Tibial nerve (tissue), 4 donors: ENCODE data around the gene ORMDL3. TPM values are rescaled to one million over a fixed set of nuclear protein-coding genes. Genes with fewer than 3 reads are reported as not detected.

Source experiments
- DNase-seq, 2 donors: peaks; one replicate each; pipeline ENCODE4 v3.0.0-alpha.2; 2019; ENCODE audit warnings: low spot score in 2 of 2
- H3K27ac ChIP-seq, 4 donors: fragments of 200-600 bp; sonication (generic) in 3 of 4; one replicate each; pipeline ENCODE4 v1.5.1; 2017 to 2019; ENCODE audit warnings: mild to moderate bottlenecking in 1 of 4
- H3K27me3 ChIP-seq, 2 donors: fragments of 200-600 bp; sonication (generic) in 1 of 2; one replicate each; pipeline versions ENCODE4 v1.5.1 to v1.6.0; 2017 to 2019
- H3K36me3 ChIP-seq, 3 donors: fragments of 200-600 bp; sonication (generic); one replicate each; pipeline ENCODE4 v1.5.1; 2018 to 2019
- H3K4me1 ChIP-seq, 4 donors: fragments of 200-600 bp; sonication (generic) in 3 of 4; one replicate each; pipeline ENCODE4 v1.5.1; 2017 to 2019
- H3K4me3 ChIP-seq, 4 donors: fragments of 200-600 bp; sonication (generic) in 3 of 4; one replicate each; pipeline ENCODE4 v1.5.1; 2017 to 2019; ENCODE audit warnings: mild to moderate bottlenecking in 1 of 4, moderate library complexity in 1 of 4
- H3K9me3 ChIP-seq, 4 donors: fragments of 200-600 bp; sonication (generic) in 3 of 4; one replicate each; pipeline ENCODE4 v1.5.1; 2017 to 2019
- EP300 ChIP-seq, 2 donors: sonication (generic); formaldehyde crosslinking; IDR thresholded peaks; one replicate each; pipeline ENCODE4 v1.6.1; 2017; ENCODE audit warnings: antibody characterized with exemption in 2 of 2, mild to moderate bottlenecking in 1 of 2
- POLR2A ChIP-seq, 2 donors: fragments of 450-650 bp; IDR thresholded peaks; one replicate each; pipeline ENCODE4 v1.6.1; 2017; ENCODE audit warnings: antibody characterized with exemption in 2 of 2, mild to moderate bottlenecking in 2 of 2, moderate library complexity in 2 of 2
- WGBS, 2 donors: methylation state at CpG; one replicate each; pipeline ENCODE4 v1.1.5; 2018; 5-methylcytosine and 5-hydroxymethylcytosine counted together
- total RNA-seq, 4 donors: library from RNA; depleted of rRNA; stranded (reverse); fragments of >200 nt; gene quantifications; one replicate each; pipeline ENCODE4 v1.1.0, GENCODE V29; 2016
- TF ChIP-seq, protein P1 (sequence below), 5 experiments: fragments of 200-600 bp in 3 of 5; fragments of 450-650 bp in 2 of 5; sonication (generic) in 3 of 5; IDR thresholded peaks; one replicate each; pipeline ENCODE4 v1.5.1; 2016 to 2019; ENCODE audit warnings: antibody characterized with exemption in 5 of 5, mild to moderate bottlenecking in 3 of 5, moderate library complexity in 2 of 5

The ORMDL3 gene
- total RNA-seq, 4 donors from 2014 or later, result 45.7 to 88.2 (median 72.3) TPM

DNA sequence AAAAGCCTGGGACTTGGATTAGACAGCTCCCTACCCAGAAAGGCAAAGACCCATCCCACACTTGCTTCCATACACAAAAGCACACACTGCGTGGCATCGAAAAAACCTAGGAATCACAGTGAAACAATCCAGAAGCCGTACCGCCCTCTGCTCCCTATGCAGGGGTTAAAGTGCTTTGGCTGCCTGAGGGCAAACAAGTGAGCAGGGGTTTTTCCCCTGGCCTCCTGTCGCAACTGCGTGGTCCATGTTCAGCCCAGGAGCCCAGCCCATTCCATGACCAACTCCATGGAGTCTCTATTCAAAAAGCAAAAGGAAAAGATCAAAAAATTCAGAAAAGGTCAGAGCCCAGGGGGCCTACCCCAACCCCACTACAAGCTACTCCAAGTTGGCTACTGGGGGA is 5.4 kb downstream of the ORMDL3 start:
- no peaks in the 10 kb centered on the region for H3K9me3 ChIP-seq
- TF ChIP-seq, protein P1, sequence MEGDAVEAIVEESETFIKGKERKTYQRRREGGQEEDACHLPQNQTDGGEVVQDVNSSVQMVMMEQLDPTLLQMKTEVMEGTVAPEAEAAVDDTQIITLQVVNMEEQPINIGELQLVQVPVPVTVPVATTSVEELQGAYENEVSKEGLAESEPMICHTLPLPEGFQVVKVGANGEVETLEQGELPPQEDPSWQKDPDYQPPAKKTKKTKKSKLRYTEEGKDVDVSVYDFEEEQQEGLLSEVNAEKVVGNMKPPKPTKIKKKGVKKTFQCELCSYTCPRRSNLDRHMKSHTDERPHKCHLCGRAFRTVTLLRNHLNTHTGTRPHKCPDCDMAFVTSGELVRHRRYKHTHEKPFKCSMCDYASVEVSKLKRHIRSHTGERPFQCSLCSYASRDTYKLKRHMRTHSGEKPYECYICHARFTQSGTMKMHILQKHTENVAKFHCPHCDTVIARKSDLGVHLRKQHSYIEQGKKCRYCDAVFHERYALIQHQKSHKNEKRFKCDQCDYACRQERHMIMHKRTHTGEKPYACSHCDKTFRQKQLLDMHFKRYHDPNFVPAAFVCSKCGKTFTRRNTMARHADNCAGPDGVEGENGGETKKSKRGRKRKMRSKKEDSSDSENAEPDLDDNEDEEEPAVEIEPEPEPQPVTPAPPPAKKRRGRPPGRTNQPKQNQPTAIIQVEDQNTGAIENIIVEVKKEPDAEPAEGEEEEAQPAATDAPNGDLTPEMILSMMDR (IDR thresholded peaks at IDR 0.05), result no peak
- TF ChIP-seq EP300 (IDR thresholded peaks at IDR 0.05) (no peak), POLR2A (IDR thresholded peaks at IDR 0.05) (no peak)
- no peak overlapping the region for H3K4me3 ChIP-seq
- H3K27ac ChIP-seq, result no peak overlapping the region
- peaks cover 0 to 31% (median 19%) of the 10 kb centered on the region in 4 donors for H3K4me1 ChIP-seq
- peaks cover 3 to 57% (median 22%) of the 10 kb centered on the region in 3 donors for H3K36me3 ChIP-seq
- no peak for DNase-seq
- WGBS, 2 donors, result 85 to 87% methylated on average over 6 of the region's 6 CpGs
- H3K27me3 ChIP-seq, result no peaks in the 10 kb centered on the region

DNA sequence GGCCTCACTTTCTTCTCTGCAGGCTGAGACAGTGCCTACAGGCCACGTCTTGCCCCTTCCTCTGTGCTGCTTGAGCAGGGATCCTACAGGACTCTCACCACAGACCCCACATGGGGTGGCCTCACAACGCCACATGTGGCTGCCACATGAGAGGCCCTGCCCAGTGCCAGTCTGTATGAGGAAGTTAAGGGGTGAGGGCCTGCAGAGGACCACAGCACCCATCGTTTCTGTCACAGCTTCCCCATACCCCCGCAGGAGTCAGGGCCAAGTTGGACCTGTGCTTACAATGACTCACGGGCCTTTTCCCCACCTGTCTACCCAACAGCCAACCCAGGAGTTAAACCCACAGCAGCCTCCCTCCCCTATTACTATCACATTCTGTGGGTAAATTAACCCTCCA is 6.1 kb downstream of the ORMDL3 start:
- Histone ChIP-seq H3K36me3 (peaks cover 3 to 63% (median 22%) of the 10 kb centered on the region in 3 donors), H3K4me1 (peaks cover 0 to 25% (median 16%) of the 10 kb centered on the region in 4 donors), H3K4me3 (no peak overlapping the region), H3K27ac (no peak overlapping the region), H3K9me3 (no peaks in the 10 kb centered on the region), H3K27me3 (no peaks in the 10 kb centered on the region)
- TF ChIP-seq, protein P1 (IDR thresholded peaks at IDR 0.05), result no peak
- TF ChIP-seq POLR2A (IDR thresholded peaks at IDR 0.05) (no peak), EP300 (IDR thresholded peaks at IDR 0.05) (no peak)
- DNase-seq, result no peak
- 76 to 88% methylated on average over 5 of the region's 5 CpGs for WGBS, 2 donors

DNA sequence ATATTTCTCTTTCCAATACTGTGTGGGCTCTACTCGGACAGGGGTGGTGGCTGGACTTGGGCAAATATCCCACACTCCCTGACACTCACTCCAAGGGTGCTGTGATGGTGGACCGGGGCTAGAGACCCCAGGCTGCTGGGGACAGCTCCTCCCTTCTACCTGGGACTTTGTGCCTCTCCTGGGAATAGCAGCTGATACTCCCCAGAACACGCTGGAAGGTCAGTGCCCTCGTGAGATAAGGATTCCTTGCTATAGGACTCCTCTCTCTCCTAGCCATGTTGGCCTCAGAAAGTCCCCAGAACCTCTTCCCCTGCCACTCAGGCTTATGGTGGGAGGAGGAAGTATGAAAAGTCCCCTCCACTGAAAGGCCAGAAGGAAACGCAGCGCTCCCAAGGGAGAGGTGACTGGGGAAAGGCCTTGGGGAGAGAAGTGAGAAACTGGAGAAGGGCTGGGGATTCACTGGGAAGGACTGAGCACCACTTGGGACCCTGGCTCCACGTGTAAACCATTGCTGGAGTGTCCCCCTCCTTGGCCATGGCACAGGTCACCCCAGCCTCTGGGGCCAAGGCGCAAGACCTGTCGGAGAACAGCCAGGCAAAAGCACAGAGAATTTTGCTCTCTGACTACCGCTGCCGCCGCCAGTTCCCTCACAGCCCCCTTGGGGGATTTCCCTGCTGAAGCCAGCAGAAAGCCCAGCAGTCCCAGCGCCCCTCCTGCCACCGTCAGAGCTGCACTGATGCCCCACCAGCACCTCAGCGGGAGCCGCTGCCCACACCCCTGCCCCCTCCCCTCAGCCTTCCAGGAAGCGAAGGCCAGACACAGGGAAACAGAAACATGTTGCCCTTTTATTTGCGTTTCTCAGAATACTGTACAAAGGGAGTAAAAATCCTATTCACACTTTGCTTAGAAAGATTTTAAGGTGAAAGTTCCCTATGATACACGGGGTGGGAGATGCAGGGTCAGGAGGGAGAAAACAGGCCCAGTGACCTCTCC is 6.9 kb downstream of the ORMDL3 start:
- TF ChIP-seq, protein P1 (IDR thresholded peaks at IDR 0.05), result no peak
- TF ChIP-seq POLR2A (IDR thresholded peaks at IDR 0.05) (no peak), EP300 (IDR thresholded peaks at IDR 0.05) (no peak)
- Histone ChIP-seq H3K9me3 (no peaks in the 10 kb centered on the region), H3K27ac (no peak overlapping the region), H3K4me1 (peaks cover 0 to 17% (median 8%) of the 10 kb centered on the region in 4 donors), H3K27me3 (no peaks in the 10 kb centered on the region), H3K4me3 (no peak overlapping the region), H3K36me3 (peaks cover 3 to 63% (median 22%) of the 10 kb centered on the region in 3 donors)
- no peak for DNase-seq
- WGBS, 2 donors, result 67 to 73% methylated on average over 19 of the region's 19 CpGs

DNA sequence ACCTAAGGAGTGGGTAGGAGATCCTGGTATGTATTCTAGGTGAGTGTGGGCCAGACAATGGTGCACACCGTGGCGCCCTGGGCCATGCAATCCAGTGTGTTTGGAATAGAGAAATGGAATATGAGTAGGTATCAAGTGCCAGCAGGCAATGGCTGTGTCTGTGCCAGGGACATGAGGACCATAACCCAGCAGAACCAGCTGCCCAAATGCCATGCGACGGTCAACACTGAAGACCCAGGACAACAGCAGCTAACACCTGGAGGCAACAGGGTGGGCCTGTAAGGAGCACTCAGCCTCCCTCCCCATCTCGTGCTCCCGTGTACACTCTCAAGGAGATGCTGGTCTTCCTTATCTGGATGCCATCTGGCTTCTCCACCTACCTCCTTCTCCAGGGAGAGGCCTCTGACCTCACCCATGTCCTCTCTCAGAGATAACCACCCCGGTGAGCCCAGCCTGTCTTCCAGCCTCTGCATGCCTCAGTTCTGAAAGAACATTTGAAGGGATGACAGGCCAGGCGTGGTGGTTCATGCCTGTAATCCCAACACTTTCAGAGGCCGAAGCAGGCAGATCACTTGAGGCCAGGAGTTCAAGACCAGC is 8.2 kb downstream of the ORMDL3 start:
- Histone ChIP-seq H3K27ac (peak overlapping the region in 1 of 4 donors; percentile 26), H3K36me3 (peaks cover 3 to 64% (median 22%) of the 10 kb centered on the region in 3 donors), H3K4me3 (no peak overlapping the region), H3K4me1 (peaks cover 0 to 5% (median 2%) of the 10 kb centered on the region in 4 donors), H3K27me3 (no peaks in the 10 kb centered on the region), H3K9me3 (no peaks in the 10 kb centered on the region)
- 93 to 98% methylated on average over 9 of the region's 9 CpGs for WGBS, 2 donors
- DNase-seq, result no peak
- TF ChIP-seq, protein P1 (IDR thresholded peaks at IDR 0.05), result no peak
- TF ChIP-seq POLR2A (IDR thresholded peaks at IDR 0.05), result no peak
- no peak for TF ChIP-seq EP300 (IDR thresholded peaks at IDR 0.05)

- peaks cover 0 to 5% (median 0%) of the 10 kb centered on the region in 4 donors for H3K4me1 ChIP-seq
- no peaks in the 10 kb centered on the region for H3K9me3 ChIP-seq
- DNase-seq, result no peak
- no peak overlapping the region for H3K27ac ChIP-seq
- no peak overlapping the region for H3K4me3 ChIP-seq
- WGBS, 2 donors, result 82 to 87% methylated on average over 7 of the region's 7 CpGs
- TF ChIP-seq, protein P1 (IDR thresholded peaks at IDR 0.05), result no peak
- no peak for TF ChIP-seq EP300 (IDR thresholded peaks at IDR 0.05)
- no peak for TF ChIP-seq POLR2A (IDR thresholded peaks at IDR 0.05)
- peaks cover 0 to 51% (median 5%) of the 10 kb centered on the region in 3 donors for H3K36me3 ChIP-seq
- no peaks in the 10 kb centered on the region for H3K27me3 ChIP-seq
Measured at GRCh38 chr17:39916918-39917317, 10.5 kb downstream of the ORMDL3 start.
